ENCODE results near the gene UAP1L1.
A peak's percentile ranks its signal among the peaks of the same experiment; 100 is the strongest.
"Not testable (repeated sequence)": the region's sequence is repeated elsewhere in the genome, so short reads cannot be mapped to it uniquely, and the experiment has no call there.

The UAP1L1 gene

DNA sequence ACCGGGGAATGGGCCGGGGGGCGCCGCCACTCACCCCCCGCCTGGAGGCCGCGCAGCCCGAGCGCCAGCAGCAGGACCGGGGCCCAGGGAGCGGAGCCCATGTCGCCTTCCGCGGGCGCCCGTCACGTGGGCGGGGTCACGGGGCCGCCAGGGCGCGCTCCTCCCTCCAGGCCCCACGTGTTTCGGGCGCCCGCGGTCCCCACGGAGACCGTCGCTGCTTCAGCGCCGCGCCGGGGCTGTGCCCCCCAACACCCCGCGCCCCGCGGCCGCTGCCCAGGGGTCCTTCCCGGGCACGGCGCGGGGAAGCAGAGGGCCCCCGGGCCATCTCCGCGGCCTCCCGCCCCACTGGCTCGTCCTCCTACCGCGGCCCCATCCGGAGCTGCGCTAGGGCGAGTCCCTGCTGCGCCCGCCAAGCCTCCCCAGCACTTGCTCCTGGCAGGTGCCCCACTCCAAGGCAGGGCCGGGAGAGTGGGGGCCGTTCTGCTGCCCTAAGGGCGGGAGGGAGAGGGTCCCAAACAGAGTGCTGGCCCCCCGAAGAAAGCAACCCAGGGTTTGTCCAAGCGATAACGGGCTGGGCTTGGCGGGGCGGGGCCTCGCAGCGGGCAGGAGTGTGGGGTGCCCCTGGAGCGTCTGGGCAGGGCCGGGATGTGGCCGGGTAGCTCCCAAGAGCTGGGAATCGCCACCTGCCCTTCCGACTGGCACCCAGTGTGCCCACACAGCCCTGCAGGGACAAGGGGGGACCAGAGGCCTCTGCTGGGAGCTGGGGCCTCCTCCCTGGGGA is 37.5 kb downstream of the UAP1L1 start, which contains the start of gene DPP7:
TSS of gene DPP7 (minus strand) at position 121 of the 781 bp plus-strand sequence. CDS start at position 101, 20 bp downstream.
- DNase-seq (ENCODE audit: low read depth) = peak; percentile 81

DNA sequence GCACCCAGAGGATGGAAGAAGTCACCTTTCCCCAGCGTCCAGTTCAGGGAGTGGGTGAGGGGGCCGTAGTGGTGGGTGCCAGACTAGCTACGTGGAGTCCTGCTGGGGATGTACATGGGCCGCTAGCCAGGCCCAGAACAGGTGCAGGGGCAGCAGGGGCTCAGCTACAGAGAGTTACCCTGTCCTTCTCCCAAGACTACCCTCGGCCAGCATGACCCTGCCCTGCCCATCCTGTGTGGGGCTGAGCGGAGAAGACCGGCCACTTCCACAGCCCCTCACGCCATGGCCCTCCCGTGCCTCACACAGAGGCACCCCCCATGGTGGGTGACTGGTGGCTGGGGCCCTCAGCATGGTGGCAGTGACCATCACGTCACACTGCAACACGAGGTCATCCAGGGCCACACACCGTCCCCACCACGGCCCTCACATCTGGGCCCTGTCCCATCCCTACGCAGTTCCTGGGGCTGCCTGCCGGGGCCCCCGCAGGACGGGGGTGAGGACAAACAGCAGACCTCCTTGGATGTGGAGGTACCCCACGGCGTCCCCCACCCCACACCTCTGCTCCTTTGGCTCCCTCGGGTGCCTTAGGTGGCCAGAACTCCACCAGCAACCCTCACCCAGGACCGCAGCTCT is 38.2 kb downstream of the UAP1L1 start:
- DNase-seq (ENCODE audit: low read depth) = no peak

DNA sequence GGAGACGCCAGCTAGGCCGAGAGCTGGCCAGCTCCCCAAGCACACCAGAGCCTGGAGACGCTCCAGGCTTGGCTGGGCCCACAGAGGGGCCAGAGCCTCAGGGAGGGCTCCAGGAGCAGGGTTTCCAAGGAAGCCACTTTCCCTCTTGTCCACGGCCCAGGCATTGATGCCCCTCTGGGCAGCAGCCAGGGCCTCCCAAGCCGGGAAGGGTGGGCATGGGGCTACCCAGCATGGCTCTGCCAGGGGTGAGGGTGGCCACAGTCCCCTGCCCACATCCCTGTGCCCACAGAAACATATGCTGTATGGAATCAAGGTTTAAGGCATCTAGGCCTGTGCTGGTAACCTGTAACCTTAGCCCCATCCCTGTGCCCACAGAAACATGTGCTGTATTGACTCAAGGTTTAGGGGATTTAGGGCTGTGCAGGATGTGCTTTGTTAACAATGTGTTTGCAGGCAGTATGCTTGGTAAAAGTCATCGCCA is 38.8 kb downstream of the UAP1L1 start:
- no peak for DNase-seq (ENCODE audit: low read depth)

- no peak for DNase-seq (ENCODE audit: low read depth)
Observed at GRCh38 chr9:137116728-137117127, 39.4 kb downstream of the UAP1L1 start.

DNA sequence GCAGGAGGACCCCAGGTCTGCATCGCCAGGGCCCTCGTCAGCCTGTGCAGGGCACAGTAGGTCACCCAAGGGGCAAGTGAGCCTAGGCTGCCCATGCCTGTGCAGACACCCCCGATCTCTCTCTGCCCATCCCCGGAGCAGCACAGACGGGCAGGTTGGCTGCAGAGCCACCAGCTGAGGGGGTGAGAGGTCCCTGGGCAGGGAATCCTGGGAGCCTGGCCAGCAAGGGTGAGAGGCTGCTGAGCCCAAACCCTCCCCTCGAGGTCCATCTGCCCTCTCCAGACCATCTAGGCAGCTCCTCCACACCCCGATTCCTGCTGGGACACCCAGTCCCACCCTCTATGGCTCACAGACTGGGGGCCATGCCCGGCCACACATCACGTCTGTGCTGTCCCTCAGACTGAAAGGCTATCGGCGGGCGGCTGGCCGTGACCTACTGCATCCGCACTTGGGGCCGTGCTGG is 40.0 kb downstream of the UAP1L1 start:
- no peak for DNase-seq (ENCODE audit: low read depth)

DNA sequence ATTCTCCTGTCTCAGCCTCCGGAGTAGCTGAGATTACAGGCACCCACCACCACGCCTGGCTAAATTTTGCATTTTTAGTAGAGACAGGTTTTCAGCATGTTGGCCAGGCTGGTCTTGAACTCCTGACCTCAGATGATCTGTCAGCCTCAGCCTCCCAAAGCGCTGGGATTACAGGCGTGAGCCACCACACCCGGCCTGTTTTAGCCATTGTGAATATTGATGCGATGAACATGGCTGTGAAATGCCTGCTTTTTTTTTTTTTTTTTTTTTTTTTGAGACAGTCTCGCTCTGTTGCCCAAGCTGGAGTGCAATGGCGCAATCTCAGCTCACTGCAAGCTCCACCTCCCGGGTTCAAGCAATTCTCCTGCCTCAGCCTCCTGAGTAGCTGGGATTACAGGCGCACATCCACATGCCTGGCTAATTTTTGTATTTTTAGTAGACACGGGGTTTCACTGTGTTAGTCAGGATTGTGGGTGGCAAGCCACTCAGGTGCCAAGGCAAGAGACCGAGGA is 40.8 kb downstream of the UAP1L1 start:
- DNase-seq (ENCODE audit: low read depth) = not testable (repeated sequence)

GRCh38 chr9:137121927-137122795 is 44.8 kb downstream of the UAP1L1 start:
- DNase-seq (ENCODE audit: low read depth) = not testable (repeated sequence)

DNA sequence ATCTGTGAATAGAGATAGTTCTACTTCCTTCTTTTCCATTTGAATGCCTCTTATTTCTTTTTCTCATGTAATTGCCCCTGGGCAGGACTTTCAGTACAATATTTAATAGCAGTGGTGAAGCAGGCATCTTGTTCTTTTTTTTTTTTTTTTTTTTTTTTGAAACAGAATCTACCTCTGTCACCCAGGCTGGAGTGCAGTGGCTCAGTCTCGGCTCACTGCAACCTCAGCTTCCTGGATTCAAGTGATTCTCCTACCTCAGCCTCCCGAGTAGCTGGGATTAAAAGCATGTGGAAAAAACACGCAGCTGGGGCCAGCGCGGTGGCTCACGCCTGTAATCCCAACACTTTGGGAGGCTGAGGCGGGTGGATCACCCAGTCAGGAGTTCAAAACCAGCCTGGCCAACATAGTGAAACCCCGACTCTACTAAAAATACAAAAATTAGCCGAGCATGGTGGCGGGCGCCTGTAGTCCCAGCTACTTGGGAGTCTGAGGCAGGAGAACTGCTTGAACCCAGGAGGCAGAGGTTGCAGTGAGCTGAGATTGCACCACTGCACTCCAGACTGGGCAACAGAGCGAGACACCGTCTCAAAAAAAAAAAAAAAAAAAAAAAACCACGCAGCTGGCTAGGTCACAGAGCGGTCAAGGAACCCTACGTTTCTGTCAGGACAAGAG is 45.6 kb downstream of the UAP1L1 start:
- DNase-seq (ENCODE audit: low read depth) = not testable (repeated sequence)

DNA sequence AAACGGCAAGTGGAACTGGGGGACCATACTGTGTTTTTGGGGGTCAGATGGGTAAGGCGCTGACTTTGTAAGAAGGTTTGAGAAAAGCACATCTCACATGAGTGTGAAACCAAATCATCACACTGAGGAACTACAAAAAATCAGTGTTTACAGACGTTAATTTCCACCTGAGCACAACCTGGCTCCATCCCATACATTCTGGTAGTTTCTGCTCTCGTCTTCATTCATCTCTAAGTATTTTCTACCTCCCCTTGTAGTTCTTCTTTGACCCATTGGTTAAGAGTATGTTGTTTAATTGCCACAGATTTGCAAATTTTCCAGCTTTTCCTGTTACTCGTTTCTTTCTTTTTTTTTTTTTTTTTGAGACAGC is 46.1 kb downstream of the UAP1L1 start:
- DNase-seq (ENCODE audit: low read depth) = no peak

DNA sequence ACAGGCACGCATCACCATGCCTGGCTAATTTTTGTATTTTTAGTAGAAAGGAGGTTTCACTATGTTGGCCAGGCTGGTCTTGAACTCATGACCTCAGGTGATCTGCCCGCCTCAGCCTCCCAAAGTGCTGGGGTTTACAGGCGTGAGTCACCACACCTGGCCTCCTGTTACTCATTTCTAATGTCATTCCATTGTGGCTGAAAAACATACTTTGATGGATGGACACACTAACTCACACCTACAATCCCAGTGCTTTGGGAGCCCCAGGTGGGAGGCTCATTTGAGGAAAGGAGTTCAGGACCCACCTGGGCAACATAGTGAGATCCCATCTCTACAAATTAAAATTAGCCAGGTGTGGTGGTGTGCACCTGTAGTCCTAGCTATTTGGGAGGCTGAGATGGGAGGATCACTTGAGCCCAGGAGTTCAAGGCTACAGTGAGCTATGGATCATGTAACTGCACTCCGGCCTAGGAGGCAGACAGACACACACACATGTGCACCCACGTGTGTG is 46.7 kb downstream of the UAP1L1 start:
- DNase-seq (ENCODE audit: low read depth) = not testable (repeated sequence)

DNA sequence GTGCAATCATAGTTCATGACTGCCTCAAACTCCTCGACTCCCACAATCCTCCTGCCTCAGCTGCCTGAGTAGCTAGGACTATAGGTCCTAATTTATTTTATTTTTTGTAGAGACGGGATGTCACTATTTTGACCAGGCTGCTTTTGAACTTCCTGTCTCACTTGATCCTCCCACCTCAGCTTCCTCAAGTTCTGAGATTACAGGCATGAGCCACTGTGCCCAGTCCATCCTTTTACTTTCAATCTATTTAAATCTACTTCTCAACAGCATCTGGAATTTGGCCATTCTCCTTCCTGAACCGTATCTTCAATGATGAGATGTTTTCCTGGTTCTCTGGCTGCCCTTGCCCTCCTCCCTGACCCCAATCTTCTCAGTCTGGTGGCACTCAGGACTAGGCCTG is 49.5 kb downstream of the UAP1L1 start:
- no peak for DNase-seq (ENCODE audit: low read depth)

- DNase-seq (ENCODE audit: low read depth) = no peak
Observed at GRCh38 chr9:137127301-137128157, 50.2 kb downstream of the UAP1L1 start.

DNA sequence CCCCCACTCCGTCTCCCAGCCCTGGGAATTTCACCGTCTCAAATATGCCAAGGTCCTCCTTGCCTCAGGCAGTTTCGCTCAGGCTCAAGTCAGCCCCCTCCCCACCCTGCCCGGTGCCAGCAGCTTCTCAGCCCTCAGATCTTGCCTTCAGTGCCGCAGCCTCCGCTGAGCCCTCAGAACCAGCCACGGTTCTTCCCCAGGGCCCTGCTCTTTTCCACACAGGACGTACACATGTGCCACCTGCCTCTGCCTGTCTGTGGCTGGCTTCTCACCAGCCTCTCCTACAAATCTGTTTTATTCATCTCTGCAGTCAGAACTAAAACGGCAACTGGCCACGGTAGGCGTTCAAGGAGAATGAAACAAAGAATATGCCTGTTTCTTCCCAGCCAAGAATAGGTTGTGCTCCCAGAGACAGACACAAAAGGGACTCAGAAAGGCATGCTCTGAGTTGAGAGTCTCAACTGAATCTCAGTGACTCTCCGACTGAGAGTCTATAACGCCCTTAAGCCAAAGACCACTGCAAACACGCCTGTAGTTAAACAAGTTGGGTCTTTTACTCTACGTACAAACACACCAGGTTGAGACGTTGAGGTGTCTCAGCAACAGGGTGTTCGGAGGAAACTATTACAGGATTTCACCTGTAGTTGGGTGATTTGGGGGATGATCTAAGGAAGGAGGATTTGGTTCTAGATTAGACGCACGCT is 51.0 kb downstream of the UAP1L1 start:
- peak; percentile 20 for DNase-seq (ENCODE audit: low read depth)

GRCh38 chr9:137128862-137129455 is 51.6 kb downstream of the UAP1L1 start:
- no peak for DNase-seq (ENCODE audit: low read depth)

DNA sequence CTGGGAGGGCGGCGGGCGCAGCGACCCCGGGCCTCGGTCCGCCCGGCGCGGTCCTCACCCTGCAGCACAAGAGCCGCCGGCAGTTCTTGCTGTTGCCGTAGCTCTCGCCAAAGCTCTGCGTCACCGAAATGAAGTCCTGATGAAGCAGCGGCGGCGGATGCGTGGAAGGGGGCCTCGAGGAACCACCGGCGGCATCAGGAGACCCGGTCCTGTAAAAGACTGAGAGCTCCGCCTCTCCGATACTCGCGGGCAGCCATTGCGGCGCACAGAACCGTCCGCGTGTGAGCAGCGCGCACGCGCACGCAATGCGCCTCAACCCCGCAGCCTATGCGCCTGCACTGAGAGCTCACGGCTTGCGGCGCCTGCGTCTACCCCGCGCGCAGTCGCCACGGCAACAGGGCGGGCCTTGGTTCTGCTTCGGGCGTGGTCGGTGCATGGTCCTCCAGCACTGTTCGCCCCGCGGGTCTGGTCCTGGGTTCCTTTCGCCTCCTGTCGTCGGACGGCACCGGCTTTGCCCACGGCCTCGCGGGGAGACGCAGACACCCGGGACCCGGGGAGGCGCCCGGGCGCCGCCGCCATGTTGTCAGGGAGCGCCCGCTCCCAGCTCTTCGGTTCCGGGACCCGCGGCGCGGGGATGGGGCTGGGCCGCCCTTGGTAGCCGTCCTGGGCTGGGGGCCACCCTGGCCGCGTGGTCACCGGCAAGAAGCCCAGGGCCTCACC is 52.3 kb downstream of the UAP1L1 start:
- DNase-seq (ENCODE audit: low read depth) = peak; percentile 90

- no peak for DNase-seq (ENCODE audit: low read depth)
Observed at GRCh38 chr9:137130176-137130755, 52.9 kb downstream of the UAP1L1 start.
